Measurements from ENCODE around the gene GZMM.

The GZMM gene

DNA sequence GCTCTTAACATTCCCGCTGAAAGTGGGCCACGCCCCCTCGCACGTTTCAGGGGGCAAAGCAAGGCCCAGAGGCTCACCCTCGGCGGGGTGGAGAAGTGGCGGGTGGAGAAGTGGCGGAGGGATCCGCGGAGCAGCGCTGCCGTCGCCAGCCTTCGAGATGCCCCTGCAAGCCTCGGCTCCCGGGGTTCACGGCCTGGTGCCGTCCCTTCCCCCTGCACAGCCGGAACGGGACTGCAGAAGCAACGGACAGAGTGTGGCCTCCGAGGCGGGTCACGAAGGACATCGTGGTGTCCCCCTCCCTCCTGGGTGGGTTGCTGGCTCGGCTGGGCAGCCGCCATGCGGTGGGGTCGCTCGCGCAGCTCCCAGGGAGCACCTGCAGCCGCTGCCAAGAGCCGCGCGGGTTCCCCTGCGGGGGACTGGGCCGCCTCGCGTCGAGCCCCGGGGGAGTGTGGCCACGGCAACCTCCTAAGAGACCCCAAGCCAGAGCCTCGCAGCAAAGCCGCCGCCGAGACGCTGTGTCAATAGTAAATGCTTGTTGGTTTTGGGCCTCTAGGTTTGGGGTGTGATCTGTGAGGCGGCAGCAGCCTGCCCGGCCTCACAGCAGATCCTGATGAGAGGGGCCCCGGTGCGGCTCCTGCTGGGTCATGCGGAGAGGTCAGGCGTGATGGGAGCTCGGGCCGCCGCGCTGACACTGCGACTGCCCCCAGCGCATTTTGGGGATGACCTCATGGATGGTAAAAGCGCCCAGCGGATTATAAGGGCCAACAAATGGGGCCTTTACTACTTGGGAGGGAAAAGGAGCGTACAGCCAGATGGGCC is 31.1 kb upstream of the GZMM start:
- no peak for DNase-seq

DNA sequence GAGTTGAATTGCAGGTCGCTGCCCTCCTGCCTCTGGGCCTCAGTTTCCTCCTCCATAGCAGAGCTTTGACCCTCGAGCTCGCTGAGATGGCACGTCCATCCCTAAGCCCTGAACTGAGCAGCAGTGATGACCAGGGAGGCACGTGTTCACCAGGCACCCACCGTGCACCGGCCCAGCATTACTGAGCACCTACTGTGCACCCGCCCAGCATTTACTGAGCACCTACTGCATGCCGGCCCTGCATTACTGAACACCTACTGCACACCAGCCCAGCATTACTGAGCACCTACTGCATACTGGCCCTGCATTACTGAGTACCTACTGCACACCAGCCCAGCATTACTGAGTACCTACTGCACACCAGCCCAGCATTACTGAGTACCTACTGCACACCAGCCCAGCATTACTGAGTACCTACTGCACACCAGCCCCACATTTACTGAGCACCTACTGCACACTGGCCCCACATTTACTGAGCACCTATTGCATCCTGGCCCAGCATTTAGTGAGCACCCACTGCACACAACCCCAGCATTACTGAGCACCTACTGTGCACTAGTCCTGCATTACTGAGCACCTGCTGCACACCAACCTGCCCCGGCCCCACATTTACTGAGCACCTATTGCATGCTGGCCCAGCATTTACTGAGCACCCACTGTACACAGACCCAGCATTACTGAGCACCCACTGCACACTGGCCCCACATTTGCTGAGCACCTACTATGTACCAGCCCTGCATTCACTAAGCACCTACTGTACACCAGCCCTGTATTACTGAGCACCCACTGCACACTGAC is 30.3 kb upstream of the GZMM start:
- DNase-seq: no peak

DNA sequence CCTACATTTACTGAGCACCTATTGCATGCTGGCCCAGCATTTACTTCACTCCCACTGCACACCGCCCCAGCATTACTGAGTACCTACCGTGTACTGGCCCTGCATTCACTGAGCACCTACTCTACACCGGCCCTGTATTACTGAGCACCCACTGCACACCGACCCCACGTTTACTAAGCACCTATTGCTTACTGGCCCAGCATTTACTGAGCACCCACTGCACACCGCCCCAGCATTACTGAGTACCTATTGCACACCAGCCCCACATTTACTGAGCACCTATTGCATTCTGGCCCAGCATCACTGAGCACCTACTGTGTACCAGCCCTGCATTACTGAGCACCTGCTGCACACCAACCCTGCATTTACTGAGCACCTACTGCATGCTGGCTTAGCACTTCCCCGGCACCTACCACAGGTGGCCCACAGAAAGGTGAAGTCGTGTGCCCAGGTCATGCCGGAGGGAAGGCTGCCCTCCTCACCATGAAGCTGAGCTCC is 29.6 kb upstream of the GZMM start:
- DNase-seq: no peak

GRCh38 chr19:517721-518597 is 25.9 kb upstream of the GZMM start:
- DNase-seq: no peak

- no peak for DNase-seq
These were observed 25.1 kb upstream of the GZMM start for GRCh38 chr19:518598-519231.

- no peak for DNase-seq
These were observed 24.4 kb upstream of the GZMM start for GRCh38 chr19:519449-519865.

DNA sequence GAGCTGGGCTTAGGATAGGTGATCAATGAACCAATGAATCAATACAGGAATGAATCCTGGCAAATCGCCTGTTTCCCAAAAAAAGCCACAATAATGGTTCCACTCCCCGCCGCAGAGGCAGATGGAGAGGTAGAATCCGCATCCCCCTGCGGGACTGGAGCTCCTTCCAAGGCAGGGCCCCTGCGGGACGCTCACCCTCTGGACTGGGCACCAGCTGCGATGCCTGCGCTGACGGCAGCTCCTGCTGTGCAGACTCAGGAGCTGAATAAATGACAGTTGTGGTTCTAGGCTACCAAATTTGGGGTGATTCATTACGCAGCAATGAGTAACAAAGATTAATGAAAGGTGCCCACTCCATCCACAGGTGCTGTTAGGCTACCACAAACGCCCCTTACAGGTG is 21.1 kb upstream of the GZMM start:
- DNase-seq: no peak

DNA sequence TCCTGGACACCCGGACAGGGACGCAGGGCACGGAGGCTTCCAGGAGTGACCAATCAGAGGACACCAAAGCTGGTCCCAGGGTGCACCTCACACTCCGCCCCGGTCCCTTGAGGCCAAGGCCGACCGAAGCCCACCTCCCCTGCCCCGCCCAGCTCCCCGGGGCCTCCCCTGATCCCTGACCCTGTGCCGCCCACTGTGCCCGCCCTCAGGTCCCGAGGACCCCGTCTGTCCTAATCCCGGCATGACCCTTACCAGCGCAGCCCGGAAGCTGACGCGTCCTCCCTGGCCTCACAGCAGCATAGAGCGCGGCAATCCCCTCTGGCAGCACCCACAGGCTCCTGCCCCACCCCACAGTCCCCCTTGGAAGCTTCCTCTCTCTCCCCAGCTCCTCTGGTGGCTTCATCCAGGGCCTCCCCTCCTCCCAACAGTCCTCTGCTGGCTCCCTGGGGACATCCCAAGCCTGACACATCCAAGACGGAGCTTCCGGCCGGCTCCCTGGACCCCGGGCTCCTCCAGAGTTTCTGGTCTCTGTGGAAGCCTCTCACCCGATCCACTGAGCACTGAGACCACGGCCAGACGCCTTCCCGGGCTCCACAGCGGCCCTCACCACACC is 19.7 kb upstream of the GZMM start:
- no peak for DNase-seq

GRCh38 chr19:525029-525428 is 18.8 kb upstream of the GZMM start:
- DNase-seq: no peak

GRCh38 chr19:525857-526419 is 17.9 kb upstream of the GZMM start:
- no peak for DNase-seq

DNA sequence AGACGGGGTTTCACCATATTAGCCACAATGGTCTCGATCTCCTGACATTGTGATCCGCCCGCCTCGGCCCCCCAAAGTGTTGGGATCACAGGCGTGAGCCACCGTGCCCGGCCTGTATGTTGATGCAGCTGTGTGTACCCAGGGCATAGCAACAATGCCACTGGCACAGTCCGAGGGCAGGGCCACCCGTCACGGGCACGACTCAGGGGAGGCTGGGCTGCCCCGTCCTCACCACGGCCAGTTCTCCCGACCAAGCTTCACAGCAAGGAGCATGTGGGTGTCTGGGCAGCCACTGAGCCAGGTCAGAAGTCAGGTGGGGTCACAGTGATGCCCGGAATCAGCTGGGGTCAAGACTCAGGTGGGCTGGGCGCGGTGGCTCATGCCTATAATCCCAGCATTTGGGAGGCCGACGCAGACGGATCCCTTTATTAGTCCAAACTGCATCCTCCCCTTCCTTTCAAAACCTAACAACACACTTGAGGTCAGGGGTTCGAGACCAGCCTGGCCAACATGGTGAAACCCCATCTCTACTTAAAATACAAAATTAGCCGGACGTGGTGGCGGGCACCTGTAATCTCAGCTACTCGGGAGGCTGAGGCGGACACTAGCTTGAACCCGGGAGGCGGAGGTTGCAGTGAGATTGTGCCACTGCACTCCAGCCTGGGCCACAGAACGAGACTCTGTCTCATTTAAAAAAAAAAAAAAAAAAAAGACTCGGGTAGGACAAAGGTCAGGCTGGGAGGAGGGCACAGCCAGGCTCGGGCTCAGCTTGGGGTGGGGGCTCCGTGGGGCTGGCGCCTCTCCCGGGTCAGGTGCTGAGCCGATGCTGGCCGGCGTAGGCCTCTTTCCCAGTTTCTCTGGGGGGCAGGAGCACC is 13.5 kb upstream of the GZMM start:
- no peak for DNase-seq

- peak; percentile 19 for DNase-seq
These were observed 12.7 kb upstream of the GZMM start for GRCh38 chr19:531009-531752.

DNA sequence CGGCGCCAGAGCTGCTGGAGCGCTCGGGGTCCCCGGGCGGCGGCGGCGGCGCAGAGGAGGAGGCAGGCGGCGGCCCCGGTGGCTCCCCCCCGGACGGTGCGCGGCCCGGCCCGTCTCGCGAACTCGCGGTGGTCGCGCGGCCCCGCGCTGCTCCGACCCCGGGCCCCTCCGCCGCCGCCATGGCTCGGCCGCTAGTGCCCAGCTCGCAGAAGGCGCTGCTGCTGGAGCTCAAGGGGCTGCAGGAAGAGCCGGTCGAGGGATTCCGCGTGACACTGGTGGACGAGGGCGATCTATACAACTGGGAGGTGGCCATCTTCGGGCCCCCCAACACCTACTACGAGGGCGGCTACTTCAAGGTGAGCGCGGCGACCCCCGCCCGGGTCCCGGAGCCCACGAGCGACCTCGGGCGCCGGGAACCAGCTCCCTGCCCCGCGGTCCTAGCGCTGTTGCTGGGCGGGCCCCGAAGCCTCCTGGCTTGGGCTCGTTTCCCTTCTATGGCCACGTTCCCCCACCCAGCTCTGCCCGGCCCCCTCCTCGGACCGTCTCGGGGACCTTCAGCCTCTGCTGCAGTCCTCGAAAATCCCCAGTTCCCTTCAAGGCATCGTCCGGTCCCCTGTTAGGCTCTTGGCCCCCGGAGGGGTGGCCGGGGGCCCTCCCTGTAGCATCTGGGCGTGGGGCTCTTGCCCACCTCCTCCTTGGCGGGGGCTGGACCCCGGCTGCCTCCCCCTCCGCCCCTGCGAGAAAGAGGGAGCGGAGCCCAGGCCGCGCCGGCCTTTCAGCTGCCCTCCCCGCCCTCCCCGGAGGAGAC is 11.9 kb upstream of the GZMM start, which contains the start of gene CDC34:
CDC34 (plus strand) TSS at position 8 of the 808 bp plus-strand sequence; CDS start at position 180, 172 bp downstream.
- peak; percentile 10 for DNase-seq

GRCh38 chr19:532561-533363 is 11.1 kb upstream of the GZMM start:
- peak; percentile 11 for DNase-seq

DNA sequence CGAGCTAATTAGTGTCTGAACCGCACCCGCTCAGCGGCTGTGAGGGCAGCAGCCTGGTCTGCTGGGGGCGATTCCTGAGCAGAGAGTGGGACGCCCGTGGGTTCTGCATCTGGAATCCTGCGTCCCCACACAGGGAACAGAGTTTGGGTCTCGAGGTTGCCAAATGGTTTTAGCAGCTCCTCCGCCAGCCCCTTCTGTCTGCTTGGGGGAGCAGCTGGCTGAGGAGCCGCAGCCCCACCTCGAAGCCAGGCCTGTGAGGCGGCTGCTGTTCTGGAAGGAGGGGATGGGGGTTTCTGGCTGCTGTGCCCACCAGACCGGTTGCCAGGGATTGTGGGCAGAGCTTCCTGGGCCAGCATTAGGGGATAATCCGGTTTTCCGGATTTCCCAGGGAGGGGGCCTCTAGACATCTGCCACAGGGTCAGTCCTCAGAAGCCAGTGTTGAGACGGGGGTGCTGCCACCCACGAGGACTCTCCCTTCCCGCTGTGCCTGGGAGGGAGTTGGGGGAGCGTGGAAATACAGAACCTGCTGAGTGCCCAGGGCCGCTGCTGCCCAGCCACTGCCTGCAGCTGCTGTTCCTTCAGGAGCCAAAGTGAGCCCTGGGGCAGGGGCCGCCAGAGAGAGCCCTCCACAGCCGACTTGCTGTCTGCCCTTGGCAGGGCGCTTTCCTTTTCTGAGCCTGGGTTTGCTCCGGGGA is 10.3 kb upstream of the GZMM start:
- no peak for DNase-seq

- DNase-seq: no peak
These were observed 9.8 kb upstream of the GZMM start for GRCh38 chr19:534088-534487.

All from NCI-H526 treated with DMSO at 0.1 percent for 48 hours (cell line).